Naive B cell (primary cell): Measurements from ENCODE around the gene LIMCH1. TPM values are rescaled to one million over a fixed set of nuclear protein-coding genes. Genes with fewer than 3 reads are reported as not detected.
A peak's percentile ranks its signal among the peaks of the same experiment; 100 is the strongest.

Source experiments
- ATAC-seq, 2 donors: fragments of 150-1000 bp; cut with Tn5 transposase; 2 replicates each; pipeline ENCODE4 v1.10.0; 2021; ENCODE audit warnings: low read depth in 2 of 2, mild to moderate bottlenecking in 2 of 2, moderate library complexity in 2 of 2
- DNase-seq: peaks from one replicate; pipeline ENCODE4 v3.0.0; 2022
- H3K27ac Mint-ChIP-seq, 6 donors: one replicate each; pipeline ENCODE4 v1.8.0; 2020 to 2022; ENCODE audit warnings: mild to moderate bottlenecking in 6 of 6, mixed read lengths in 6 of 6, moderate library complexity in 5 of 6, inconsistent platforms in 2 of 6
- H3K27me3 Mint-ChIP-seq, 3 donors: one replicate each; pipeline ENCODE4 v1.8.0; 2021 to 2022; ENCODE audit warnings: mixed read lengths in 3 of 3, mild to moderate bottlenecking in 1 of 3
- H3K36me3 Mint-ChIP-seq, 2 donors: one replicate each; pipeline ENCODE4 v1.8.0; 2020 to 2022; ENCODE audit warnings: mixed read lengths in 2 of 2, inconsistent platforms in 1 of 2, mild to moderate bottlenecking in 1 of 2
- H3K4me1 Mint-ChIP-seq, 3 donors: one replicate each; pipeline ENCODE4 v1.8.0; 2020 to 2022; ENCODE audit warnings: mixed read lengths in 3 of 3, inconsistent platforms in 1 of 3, mild to moderate bottlenecking in 1 of 3, moderate library complexity in 1 of 3
- H3K4me3 Mint-ChIP-seq, 8 donors: one replicate each; pipeline ENCODE4 v1.8.0; 2020 to 2022; ENCODE audit warnings: mild to moderate bottlenecking in 8 of 8, mixed read lengths in 8 of 8, moderate library complexity in 8 of 8, inconsistent platforms in 2 of 8
- H3K9me3 Mint-ChIP-seq, 7 donors: one replicate each; pipeline ENCODE4 v1.8.0; 2020 to 2022; ENCODE audit warnings: mixed read lengths in 7 of 7, mild to moderate bottlenecking in 5 of 7, inconsistent platforms in 2 of 7, moderate library complexity in 1 of 7
- polyA plus RNA-seq, 6 donors: library from polyadenylated mRNA; unstranded; fragments of 300-500 nt; fragmentation: Illumina TruSeq; gene quantifications; one replicate each; pipeline ENCODE4 v1.2.3, GENCODE V29; 2021; ENCODE audit warnings: low read depth in 6 of 6

Gene LIMCH1
- polyA plus RNA-seq, 6 donors from 2014 or later, result not detected

- ATAC-seq (no peak), DNase-seq (no peak)
- H3K27ac Mint-ChIP-seq, result no peak overlapping the region
- H3K27me3 Mint-ChIP-seq, result peaks cover 8 to 18% (median 12%) of the 10 kb centered on the region in 3 donors
- no peaks in the 10 kb centered on the region for H3K36me3 Mint-ChIP-seq
- no peak overlapping the region for H3K4me3 Mint-ChIP-seq
- no peaks in the 10 kb centered on the region for H3K9me3 Mint-ChIP-seq
- H3K4me1 Mint-ChIP-seq, result no peaks in the 10 kb centered on the region
These were observed 132.6 kb downstream of the LIMCH1 start for GRCh38 chr4:41670530-41670929.

DNA sequence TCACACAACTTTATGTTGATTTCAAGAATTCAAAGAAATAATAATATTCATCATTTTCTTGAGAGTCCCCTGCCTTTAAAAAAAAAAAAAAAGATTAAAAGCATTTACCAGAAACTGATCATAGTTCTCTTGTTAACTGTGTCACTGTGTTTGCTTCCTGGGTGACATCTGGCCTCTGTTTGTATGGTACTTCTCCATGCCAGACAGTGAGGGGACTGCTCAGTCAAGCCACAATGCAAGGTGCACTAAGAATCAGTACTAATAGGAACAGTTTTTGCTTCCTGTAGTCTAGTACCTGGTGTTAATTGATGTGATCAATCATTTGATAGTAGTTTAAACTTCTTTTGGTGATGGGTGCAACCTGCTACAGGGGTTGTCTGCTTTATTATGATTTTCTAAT, 133.0 kb downstream of the LIMCH1 start:
- Mint-ChIP-seq H3K27ac (no peak overlapping the region), H3K36me3 (no peaks in the 10 kb centered on the region)
- no peak for DNase-seq

GRCh38 chr4:41678086-41678816, 140.3 kb downstream of the LIMCH1 start:
- DNase-seq, result no peak
- Mint-ChIP-seq H3K27me3 (peaks cover 0 to 18% (median 8%) of the 10 kb centered on the region in 3 donors), H3K4me3 (no peak overlapping the region), H3K9me3 (no peaks in the 10 kb centered on the region), H3K36me3 (no peaks in the 10 kb centered on the region), H3K4me1 (no peaks in the 10 kb centered on the region), H3K27ac (no peak overlapping the region)
- no peak for ATAC-seq

More for the DNA sequence above, 133.0 kb downstream of the LIMCH1 start:
- H3K27me3 Mint-ChIP-seq, result peaks cover 8 to 18% (median 12%) of the 10 kb centered on the region in 3 donors
- no peak overlapping the region for H3K4me3 Mint-ChIP-seq
- ATAC-seq, result no peak
- H3K4me1 Mint-ChIP-seq, result no peaks in the 10 kb centered on the region
- no peaks in the 10 kb centered on the region for H3K9me3 Mint-ChIP-seq

DNA sequence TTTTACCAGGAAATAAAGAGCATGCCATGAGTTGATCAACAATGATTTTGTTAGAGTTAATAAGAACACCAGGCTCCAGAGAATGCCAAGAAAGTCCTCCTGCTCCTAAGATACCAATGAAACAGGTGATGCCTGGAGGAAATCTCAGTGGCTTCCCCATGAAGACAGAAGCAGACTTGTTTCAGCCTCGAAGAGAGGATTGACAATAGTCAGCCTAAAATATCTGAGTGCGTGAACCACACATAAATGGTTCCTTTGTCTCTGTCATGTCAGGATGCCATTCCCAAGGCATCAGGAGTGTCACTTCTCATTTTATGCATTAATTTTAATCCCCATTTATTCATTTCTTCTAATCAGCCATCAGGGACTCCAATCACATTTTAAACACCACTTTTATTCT, 141.0 kb downstream of the LIMCH1 start:
- DNase-seq (no peak), ATAC-seq (no peak)
- Mint-ChIP-seq H3K9me3 (no peaks in the 10 kb centered on the region), H3K27me3 (peaks cover 5 to 18% (median 8%) of the 10 kb centered on the region in 3 donors), H3K4me3 (no peak overlapping the region), H3K36me3 (no peaks in the 10 kb centered on the region), H3K27ac (no peak overlapping the region), H3K4me1 (no peaks in the 10 kb centered on the region)

DNA sequence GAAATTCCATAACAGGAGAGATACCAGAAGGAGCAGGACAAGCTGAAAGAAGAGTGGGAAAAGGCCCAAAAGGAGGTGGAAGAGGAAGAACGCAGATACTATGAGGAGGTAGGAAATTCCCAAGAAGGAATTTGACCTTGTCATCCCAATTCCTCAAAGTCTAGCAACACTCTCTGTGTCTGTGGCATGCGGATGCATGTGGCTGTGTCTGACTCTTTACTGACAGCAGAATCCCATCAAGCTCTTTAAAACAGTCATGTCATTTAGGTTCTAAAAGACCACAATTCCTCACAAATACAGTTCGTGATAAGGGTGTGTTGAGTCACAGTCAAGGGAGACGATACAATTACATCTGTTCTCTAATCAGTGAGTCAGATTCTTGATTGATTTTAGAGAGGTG, 142.0 kb downstream of the LIMCH1 start:
- H3K4me3 Mint-ChIP-seq, result no peak overlapping the region
- no peaks in the 10 kb centered on the region for H3K4me1 Mint-ChIP-seq
- H3K27me3 Mint-ChIP-seq, result peaks cover 5 to 24% (median 8%) of the 10 kb centered on the region in 3 donors
- H3K36me3 Mint-ChIP-seq, result no peaks in the 10 kb centered on the region
- H3K27ac Mint-ChIP-seq, result no peak overlapping the region
- ATAC-seq (no peak), DNase-seq (no peak)
- no peaks in the 10 kb centered on the region for H3K9me3 Mint-ChIP-seq

DNA sequence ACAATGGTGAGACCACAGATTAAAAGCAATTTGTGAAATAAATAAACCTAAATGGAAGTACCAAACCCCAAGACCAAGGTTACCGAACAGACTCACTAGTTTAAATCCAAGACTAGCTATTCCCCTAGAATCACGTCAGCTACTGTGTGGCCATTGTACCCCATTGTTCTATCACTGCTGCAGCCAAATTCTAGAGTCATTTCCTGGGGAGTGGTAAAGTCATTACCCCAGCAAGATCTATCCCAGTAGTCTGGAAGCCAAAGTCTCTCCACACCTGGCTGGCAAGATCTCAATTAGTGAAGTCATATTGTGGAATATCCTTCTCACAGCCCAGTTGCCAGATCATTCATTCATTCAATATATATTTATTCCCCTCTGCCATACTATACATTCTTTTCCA, 143.1 kb downstream of the LIMCH1 start:
- peak overlapping the region in 1 of 8 donors; percentile 74 for H3K4me3 Mint-ChIP-seq

DNA sequence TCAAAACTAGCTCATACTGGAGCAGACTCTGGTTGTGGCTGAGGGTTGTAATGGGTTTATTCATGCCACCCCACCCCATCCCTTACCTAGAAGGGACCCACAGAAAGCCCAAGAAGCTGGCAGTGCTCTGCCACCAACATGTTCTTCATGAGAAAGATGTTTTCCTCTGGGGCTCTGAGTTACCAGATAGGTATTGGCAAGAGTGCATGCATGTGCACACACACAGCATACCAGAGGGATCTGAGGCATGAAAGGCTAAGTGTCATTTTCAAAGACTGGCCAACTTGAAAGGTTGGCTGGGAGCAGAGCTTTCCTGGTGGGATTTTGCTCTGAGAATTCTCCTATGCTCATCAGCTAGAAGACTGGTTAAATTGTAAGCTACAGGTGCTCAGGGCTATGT, 145.4 kb downstream of the LIMCH1 start:
- H3K9me3 Mint-ChIP-seq, result no peaks in the 10 kb centered on the region
- H3K4me3 Mint-ChIP-seq, result no peak overlapping the region
- peaks cover 17 to 27% (median 21%) of the 10 kb centered on the region in 3 donors for H3K27me3 Mint-ChIP-seq
- ATAC-seq (no peak), DNase-seq (no peak)
- H3K36me3 Mint-ChIP-seq, result no peaks in the 10 kb centered on the region
- no peak overlapping the region for H3K27ac Mint-ChIP-seq
- no peaks in the 10 kb centered on the region for H3K4me1 Mint-ChIP-seq

More for the DNA sequence above, 143.1 kb downstream of the LIMCH1 start:
- Mint-ChIP-seq H3K27ac (no peak overlapping the region), H3K9me3 (no peaks in the 10 kb centered on the region), H3K27me3 (peaks cover 5 to 28% (median 8%) of the 10 kb centered on the region in 3 donors), H3K4me1 (no peaks in the 10 kb centered on the region), H3K36me3 (no peaks in the 10 kb centered on the region)
- DNase-seq (no peak), ATAC-seq (no peak)

DNA sequence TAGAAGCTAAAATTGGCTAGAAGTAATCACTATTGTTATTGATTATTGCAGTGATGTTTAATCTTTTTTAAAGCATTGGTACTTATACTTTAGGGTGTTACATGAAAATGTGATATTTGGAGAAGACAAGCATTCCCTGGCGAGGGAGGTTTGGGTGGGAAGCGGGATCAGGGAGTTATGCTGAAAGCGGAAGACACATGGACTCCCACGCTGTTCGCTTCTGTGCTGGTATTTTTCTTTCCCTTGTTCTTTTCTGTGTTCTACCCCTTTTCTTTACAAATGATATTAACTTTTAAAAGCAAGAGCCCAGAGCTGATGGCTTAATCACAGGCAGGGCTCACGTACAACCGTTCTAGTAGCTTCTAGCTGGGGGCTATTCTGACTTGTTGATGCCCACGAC, 148.9 kb downstream of the LIMCH1 start:
- ATAC-seq, result no peak
- Mint-ChIP-seq H3K9me3 (no peaks in the 10 kb centered on the region), H3K27me3 (peaks cover 16 to 17% (median 17%) of the 10 kb centered on the region in 3 donors), H3K27ac (no peak overlapping the region), H3K4me1 (no peaks in the 10 kb centered on the region), H3K36me3 (no peaks in the 10 kb centered on the region), H3K4me3 (no peak overlapping the region)
- DNase-seq, result no peak

- no peak for DNase-seq
- Mint-ChIP-seq H3K9me3 (no peaks in the 10 kb centered on the region), H3K4me1 (no peaks in the 10 kb centered on the region), H3K36me3 (no peaks in the 10 kb centered on the region), H3K4me3 (no peak overlapping the region), H3K27me3 (peaks cover 11 to 17% (median 17%) of the 10 kb centered on the region in 3 donors), H3K27ac (no peak overlapping the region)
- ATAC-seq, result no peak
These were observed 150.0 kb downstream of the LIMCH1 start for GRCh38 chr4:41687971-41688370.

DNA sequence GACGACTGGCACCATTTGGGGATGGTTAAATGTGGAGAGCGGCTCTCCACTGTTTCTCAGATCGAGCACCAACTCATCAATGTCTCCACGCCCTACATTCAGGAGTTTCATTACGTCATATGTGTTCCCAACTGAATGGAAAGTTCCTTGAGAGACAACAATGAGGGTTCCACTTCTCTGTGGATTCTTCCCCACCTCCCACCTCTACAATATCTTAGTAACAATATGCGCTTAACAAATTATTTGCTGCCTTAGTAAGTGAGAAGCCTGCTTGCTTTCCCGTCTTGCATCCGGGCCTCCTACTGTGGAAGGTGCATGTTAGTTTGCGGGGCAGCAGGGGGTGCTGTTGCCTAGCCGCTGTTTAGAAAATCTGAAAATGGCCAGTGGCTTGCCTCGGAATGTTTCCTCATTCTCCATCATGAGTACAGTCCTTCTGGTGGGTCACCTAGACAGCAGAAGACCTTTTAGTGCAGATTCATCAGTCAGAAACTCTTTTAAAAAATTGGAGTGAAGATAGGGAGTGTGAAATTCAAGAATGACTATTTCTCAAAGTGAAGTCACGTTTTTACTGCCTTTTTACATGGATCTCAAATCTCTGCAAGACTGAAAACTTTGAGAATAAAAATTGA, 154.9 kb downstream of the LIMCH1 start:
- Mint-ChIP-seq H3K27ac (no peak overlapping the region), H3K36me3 (no peaks in the 10 kb centered on the region), H3K27me3 (peaks cover 5 to 8% (median 8%) of the 10 kb centered on the region in 3 donors), H3K4me1 (no peaks in the 10 kb centered on the region), H3K9me3 (no peaks in the 10 kb centered on the region), H3K4me3 (no peak overlapping the region)
- DNase-seq (no peak), ATAC-seq (no peak)

DNA sequence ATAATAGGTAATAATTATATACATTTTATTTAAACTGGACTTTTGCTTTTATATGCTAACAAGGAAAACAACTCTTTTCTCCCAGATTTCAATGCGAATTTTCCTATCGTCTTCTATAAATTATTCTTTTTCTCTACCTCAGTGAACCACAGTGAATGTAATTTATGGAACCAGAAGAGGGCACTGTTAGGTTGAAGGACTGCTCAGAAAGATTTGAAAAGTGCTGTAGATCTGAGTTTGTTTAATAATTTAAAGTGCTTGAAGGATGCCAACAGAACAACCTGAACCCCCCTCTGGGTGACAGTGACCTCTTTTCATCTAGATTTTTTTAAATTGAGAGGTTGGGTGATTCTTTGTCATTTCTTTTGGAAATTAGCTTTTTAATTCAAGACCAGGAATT, 155.7 kb downstream of the LIMCH1 start:
- Mint-ChIP-seq H3K27me3 (peaks cover 8 to 10% (median 9%) of the 10 kb centered on the region in 3 donors), H3K4me1 (no peaks in the 10 kb centered on the region), H3K9me3 (no peaks in the 10 kb centered on the region), H3K27ac (no peak overlapping the region), H3K4me3 (no peak overlapping the region), H3K36me3 (no peaks in the 10 kb centered on the region)
- DNase-seq (no peak), ATAC-seq (no peak)

DNA sequence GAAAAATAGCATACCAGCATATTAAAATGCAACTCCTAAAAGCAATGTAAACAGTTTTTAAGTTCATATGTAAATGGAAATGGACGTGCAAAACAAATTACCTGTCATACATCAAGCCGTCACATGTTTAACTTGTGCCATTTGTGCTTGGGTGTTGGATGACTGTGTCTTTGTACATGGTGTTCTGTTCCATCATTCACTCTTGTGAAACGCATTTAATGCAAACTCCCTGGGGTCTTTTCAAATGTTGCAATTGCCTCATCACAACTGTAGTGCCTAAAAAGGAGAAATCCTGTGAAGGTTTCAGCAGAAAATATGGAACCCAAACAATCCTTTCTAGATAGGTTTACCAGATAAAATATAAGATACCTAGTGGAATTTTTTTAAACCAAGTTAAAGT, 158.2 kb downstream of the LIMCH1 start:
- peaks cover 8 to 9% (median 9%) of the 10 kb centered on the region in 3 donors for H3K27me3 Mint-ChIP-seq
- H3K27ac Mint-ChIP-seq, result no peak overlapping the region
- no peak for ATAC-seq
- H3K4me1 Mint-ChIP-seq, result no peaks in the 10 kb centered on the region
- H3K4me3 Mint-ChIP-seq, result no peak overlapping the region
- H3K36me3 Mint-ChIP-seq, result no peaks in the 10 kb centered on the region
- H3K9me3 Mint-ChIP-seq, result no peaks in the 10 kb centered on the region
- DNase-seq, result no peak

DNA sequence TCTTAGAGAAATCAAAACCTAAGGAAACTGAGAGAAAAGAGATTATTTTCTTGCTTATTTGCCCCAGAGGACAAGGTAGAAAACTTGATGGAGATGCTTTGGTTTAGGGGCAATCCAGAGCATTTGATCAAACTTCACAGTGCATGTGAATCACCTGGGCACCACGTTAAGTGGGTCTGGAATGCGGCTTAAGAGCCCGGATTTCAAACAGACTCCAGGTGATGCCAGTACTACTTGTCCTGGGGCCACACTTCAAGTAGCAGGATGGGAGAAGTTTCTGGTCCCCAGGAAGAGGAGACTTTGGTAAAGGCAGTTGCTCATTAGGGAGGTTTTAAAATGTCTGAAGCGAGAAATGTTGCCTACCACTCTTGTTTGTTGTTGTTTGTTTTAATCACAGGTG, 158.8 kb downstream of the LIMCH1 start:
- Mint-ChIP-seq H3K27me3 (peaks cover 8 to 9% (median 9%) of the 10 kb centered on the region in 3 donors), H3K4me3 (no peak overlapping the region), H3K4me1 (no peaks in the 10 kb centered on the region), H3K36me3 (no peaks in the 10 kb centered on the region), H3K9me3 (no peaks in the 10 kb centered on the region), H3K27ac (peak overlapping the region in 1 of 6 donors; percentile 8)
- DNase-seq (no peak), ATAC-seq (no peak)

GRCh38 chr4:41701983-41702382, 164.0 kb downstream of the LIMCH1 start:
- ATAC-seq (no peak), DNase-seq (no peak)
- H3K9me3 Mint-ChIP-seq, result peaks cover 0 to 10% (median 3%) of the 10 kb centered on the region in 7 donors
- no peaks in the 10 kb centered on the region for H3K4me1 Mint-ChIP-seq
- H3K27me3 Mint-ChIP-seq, result peaks cover 11 to 31% (median 22%) of the 10 kb centered on the region in 3 donors
- H3K4me3 Mint-ChIP-seq, result no peak overlapping the region
- H3K27ac Mint-ChIP-seq, result no peak overlapping the region
- no peaks in the 10 kb centered on the region for H3K36me3 Mint-ChIP-seq
